Body of pancreas (tissue), 4 donors: Measurements from ENCODE around the gene RABGAP1.

Source experiments
- POLR2A ChIP-seq, 3 donors: fragments of 450-650 bp; IDR thresholded peaks; one replicate each; pipeline ENCODE4 v1.6.1; 2016; ENCODE audit warnings: antibody characterized with exemption in 3 of 3, mild to moderate bottlenecking in 2 of 3
- TF ChIP-seq, protein P1 (sequence below), 7 experiments: fragments of 450-650 bp in 4 of 7; fragments of 200-600 bp in 3 of 7; sonication (generic) in 3 of 7; IDR thresholded peaks; one replicate each; pipeline ENCODE4 v1.5.1; 2016 to 2019; ENCODE audit warnings: antibody characterized with exemption in 7 of 7

DNA sequence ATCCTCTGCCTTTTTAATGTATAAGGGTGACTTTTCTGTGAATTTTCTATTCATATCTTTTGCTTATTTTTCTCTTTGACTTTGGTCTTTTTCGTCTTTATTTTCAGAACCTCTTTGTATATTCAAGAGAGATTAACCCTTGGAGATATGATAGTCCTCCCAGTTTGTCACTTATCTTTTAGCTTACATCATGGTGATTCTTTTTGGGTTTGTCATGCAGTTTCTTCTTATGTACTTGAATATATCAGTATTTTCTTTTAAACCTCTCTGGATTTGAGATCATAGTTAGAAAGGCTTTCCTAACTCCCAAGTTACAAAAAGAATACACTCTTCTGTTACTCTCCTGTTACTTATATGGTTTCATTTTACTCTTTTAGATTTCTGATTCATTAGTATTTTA is 65.1 kb downstream of the RABGAP1 start:
- TF ChIP-seq, protein P1, sequence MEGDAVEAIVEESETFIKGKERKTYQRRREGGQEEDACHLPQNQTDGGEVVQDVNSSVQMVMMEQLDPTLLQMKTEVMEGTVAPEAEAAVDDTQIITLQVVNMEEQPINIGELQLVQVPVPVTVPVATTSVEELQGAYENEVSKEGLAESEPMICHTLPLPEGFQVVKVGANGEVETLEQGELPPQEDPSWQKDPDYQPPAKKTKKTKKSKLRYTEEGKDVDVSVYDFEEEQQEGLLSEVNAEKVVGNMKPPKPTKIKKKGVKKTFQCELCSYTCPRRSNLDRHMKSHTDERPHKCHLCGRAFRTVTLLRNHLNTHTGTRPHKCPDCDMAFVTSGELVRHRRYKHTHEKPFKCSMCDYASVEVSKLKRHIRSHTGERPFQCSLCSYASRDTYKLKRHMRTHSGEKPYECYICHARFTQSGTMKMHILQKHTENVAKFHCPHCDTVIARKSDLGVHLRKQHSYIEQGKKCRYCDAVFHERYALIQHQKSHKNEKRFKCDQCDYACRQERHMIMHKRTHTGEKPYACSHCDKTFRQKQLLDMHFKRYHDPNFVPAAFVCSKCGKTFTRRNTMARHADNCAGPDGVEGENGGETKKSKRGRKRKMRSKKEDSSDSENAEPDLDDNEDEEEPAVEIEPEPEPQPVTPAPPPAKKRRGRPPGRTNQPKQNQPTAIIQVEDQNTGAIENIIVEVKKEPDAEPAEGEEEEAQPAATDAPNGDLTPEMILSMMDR (IDR thresholded peaks at IDR 0.05) = no peak
- TF ChIP-seq POLR2A (IDR thresholded peaks at IDR 0.05) = no peak
